Fibroblast of skin of left quadriceps (primary cell): ENCODE data around the gene GPR171.
A peak's percentile ranks its signal among the peaks of the same experiment; 100 is the strongest.
"Not testable (repeated sequence)": the region's sequence is repeated elsewhere in the genome, so short reads cannot be mapped to it uniquely, and the experiment has no call there.

Source experiments
- DNase-seq, 2 experiments: peaks; one replicate each; pipeline ENCODE4 v3.0.0-alpha.2; 2013; ENCODE audit warnings: low read depth in 2 of 2

GPR171 gene

GRCh38 chr3:151203051-151203420, at the start of gene GPR171:
Gene GPR171, minus strand, starts transcription at chr3:151203216. Its CDS starts 3,830 bp downstream, at chr3:151199386.
- DNase-seq = no peak

- DNase-seq = no peak
These were observed 45.8 kb upstream of the GPR171 start for GRCh38 chr3:151248772-151249337.

GRCh38 chr3:151242006-151242405, 39.0 kb upstream of the GPR171 start:
- DNase-seq = not testable (repeated sequence)

GRCh38 chr3:151236736-151237135, 33.7 kb upstream of the GPR171 start:
- no peak for DNase-seq

- no peak for DNase-seq
These were observed 33.3 kb upstream of the GPR171 start for GRCh38 chr3:151236316-151236715.

GRCh38 chr3:151234825-151235224, 31.8 kb upstream of the GPR171 start:
- DNase-seq = no peak

- no peak for DNase-seq
These were observed 30.0 kb upstream of the GPR171 start for GRCh38 chr3:151232991-151233390.

GRCh38 chr3:151232403-151232802, 29.4 kb upstream of the GPR171 start:
- DNase-seq = not testable (repeated sequence)

GRCh38 chr3:151230646-151231045, 27.6 kb upstream of the GPR171 start:
- no peak for DNase-seq

- DNase-seq = peak; percentile 57 to 68
These were observed 25.6 kb upstream of the GPR171 start for GRCh38 chr3:151228666-151229040.

- DNase-seq = peak; percentile 79 to 80
These were observed 25.0 kb upstream of the GPR171 start for GRCh38 chr3:151227807-151228665.

GRCh38 chr3:151227266-151227806, 24.3 kb upstream of the GPR171 start:
- no peak for DNase-seq

GRCh38 chr3:151226825-151227224, 23.8 kb upstream of the GPR171 start:
- DNase-seq = no peak

GRCh38 chr3:151226088-151226563, 23.1 kb upstream of the GPR171 start:
- DNase-seq = peak; percentile 81 to 85

GRCh38 chr3:151225040-151225975, 22.3 kb upstream of the GPR171 start:
- DNase-seq = no peak

GRCh38 chr3:151224268-151224866, 21.4 kb upstream of the GPR171 start:
- no peak for DNase-seq

- DNase-seq = peak; percentile 75 to 77
These were observed 16.0 kb upstream of the GPR171 start for GRCh38 chr3:151219056-151219455.

- no peak for DNase-seq
These were observed 15.1 kb upstream of the GPR171 start for GRCh38 chr3:151218136-151218535.

- DNase-seq = peak; percentile 30 to 35
These were observed 13.9 kb upstream of the GPR171 start for GRCh38 chr3:151216641-151217607.

GRCh38 chr3:151214459-151214858, 11.4 kb upstream of the GPR171 start:
- DNase-seq = no peak
